Breast epithelium (tissue), 4 donors: ENCODE data around the gene INTS3. TPM values are rescaled to one million over a fixed set of nuclear protein-coding genes. Genes with fewer than 3 reads are reported as not detected.
A peak's percentile ranks its signal among the peaks of the same experiment; 100 is the strongest.

ENCODE experiments used
- DNase-seq, 2 donors: peaks; one replicate each; pipeline ENCODE4 v3.0.0-alpha.2; 2019; ENCODE audit warnings: low spot score in 2 of 2
- H3K27ac ChIP-seq, 2 donors: fragments of 200-600 bp; sonication (generic) in 1 of 2; one replicate each; pipeline ENCODE4 v1.5.1; 2016 to 2019; ENCODE audit warnings: mild to moderate bottlenecking in 1 of 2
- H3K27me3 ChIP-seq, 2 donors: fragments of 200-600 bp; sonication (generic) in 1 of 2; one replicate each; pipeline versions ENCODE4 v1.5.1 to v1.6.0; 2017 to 2019; ENCODE audit warnings: control low read depth in 1 of 2, mild to moderate bottlenecking in 1 of 2
- H3K36me3 ChIP-seq: fragments of 200-600 bp; one replicate; pipeline ENCODE4 v1.5.1; 2019
- H3K4me1 ChIP-seq, 2 donors: fragments of 200-600 bp; sonication (generic); one replicate each; pipeline ENCODE4 v1.5.1; 2016 to 2019; ENCODE audit warnings: control low read depth in 1 of 2
- H3K4me3 ChIP-seq, 3 donors: fragments of 200-600 bp; sonication (generic); 1 replicate in 2 of 3; 2 replicates in 1 of 3; pipeline ENCODE4 v1.5.1; 2016 to 2019; ENCODE audit warnings: mild to moderate bottlenecking in 3 of 3, moderate library complexity in 2 of 3
- H3K9me3 ChIP-seq, 2 donors: fragments of 200-600 bp; sonication (generic) in 1 of 2; one replicate each; pipeline ENCODE4 v1.5.1; 2016 to 2019; ENCODE audit warnings: control low read depth in 1 of 2
- POLR2A ChIP-seq: fragments of 450-650 bp; IDR thresholded peaks from one replicate; pipeline ENCODE4 v1.6.1; 2016; ENCODE audit warnings: antibody characterized with exemption, mild to moderate bottlenecking, moderate library complexity
- POLR2AphosphoS5 ChIP-seq, 3 donors: sonication (generic); formaldehyde crosslinking; IDR thresholded peaks; one replicate each; pipeline ENCODE4 v1.6.1; 2017; ENCODE audit warnings: antibody characterized with exemption in 3 of 3
- intact Hi-C: fragments of 100-400 bp; cut with DNase I; formaldehyde crosslinking; loops from one replicate; pipeline ENCODE4 v1.15.1; 2023; ENCODE audit warnings: low total_unique reads
- total RNA-seq, 3 donors: library from RNA; depleted of rRNA; stranded (reverse); fragments of >200 nt; gene quantifications; one replicate each; pipeline ENCODE4 v1.1.0, GENCODE V29; 2016
- TF ChIP-seq, protein P1 (sequence below), 3 donors: fragments of 450-650 bp; IDR thresholded peaks; one replicate each; pipeline ENCODE4 v1.5.1; 2016 to 2017; ENCODE audit warnings: antibody characterized with exemption in 3 of 3, mild to moderate bottlenecking in 3 of 3, moderate library complexity in 3 of 3

INTS3 gene
- total RNA-seq, 3 donors from 2014 or later = 46.5 to 53.4 (median 51.7) TPM

DNA sequence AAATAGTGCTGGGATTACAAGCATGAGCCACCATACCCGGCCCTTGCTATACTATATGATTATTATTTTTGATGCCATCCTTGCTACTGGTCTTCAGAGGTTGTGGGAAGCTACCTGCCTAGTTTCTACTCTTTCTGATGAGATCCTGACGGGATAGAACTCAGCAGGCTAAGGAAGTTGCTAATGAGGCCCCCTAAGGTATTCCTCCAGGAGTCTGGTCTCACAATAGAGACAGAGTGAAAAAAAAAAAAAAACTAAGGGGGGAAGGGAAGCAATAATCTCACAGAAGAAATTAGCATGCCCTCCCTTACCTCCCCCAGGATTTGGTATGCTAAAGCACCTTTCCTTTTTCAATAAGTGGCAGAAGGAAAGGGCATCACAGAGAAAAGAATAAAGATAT is 17.6 kb downstream of the INTS3 start:
- intact Hi-C loops = no loop called here
- Histone ChIP-seq H3K36me3 (no peaks in the 10 kb centered on the region), H3K27ac (no peak overlapping the region)

GRCh38 chr1:153746174-153746573 is 18.3 kb downstream of the INTS3 start:
- TF ChIP-seq, protein P1, sequence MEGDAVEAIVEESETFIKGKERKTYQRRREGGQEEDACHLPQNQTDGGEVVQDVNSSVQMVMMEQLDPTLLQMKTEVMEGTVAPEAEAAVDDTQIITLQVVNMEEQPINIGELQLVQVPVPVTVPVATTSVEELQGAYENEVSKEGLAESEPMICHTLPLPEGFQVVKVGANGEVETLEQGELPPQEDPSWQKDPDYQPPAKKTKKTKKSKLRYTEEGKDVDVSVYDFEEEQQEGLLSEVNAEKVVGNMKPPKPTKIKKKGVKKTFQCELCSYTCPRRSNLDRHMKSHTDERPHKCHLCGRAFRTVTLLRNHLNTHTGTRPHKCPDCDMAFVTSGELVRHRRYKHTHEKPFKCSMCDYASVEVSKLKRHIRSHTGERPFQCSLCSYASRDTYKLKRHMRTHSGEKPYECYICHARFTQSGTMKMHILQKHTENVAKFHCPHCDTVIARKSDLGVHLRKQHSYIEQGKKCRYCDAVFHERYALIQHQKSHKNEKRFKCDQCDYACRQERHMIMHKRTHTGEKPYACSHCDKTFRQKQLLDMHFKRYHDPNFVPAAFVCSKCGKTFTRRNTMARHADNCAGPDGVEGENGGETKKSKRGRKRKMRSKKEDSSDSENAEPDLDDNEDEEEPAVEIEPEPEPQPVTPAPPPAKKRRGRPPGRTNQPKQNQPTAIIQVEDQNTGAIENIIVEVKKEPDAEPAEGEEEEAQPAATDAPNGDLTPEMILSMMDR (IDR thresholded peaks at IDR 0.05) = no peak
- Histone ChIP-seq H3K4me1 (no peaks in the 10 kb centered on the region), H3K9me3 (no peaks in the 10 kb centered on the region), H3K36me3 (no peaks in the 10 kb centered on the region), H3K27me3 (no peaks in the 10 kb centered on the region), H3K27ac (no peak overlapping the region), H3K4me3 (no peak overlapping the region)
- no peak for DNase-seq
- intact Hi-C loops = no loop called here

More for the DNA sequence above, 17.6 kb downstream of the INTS3 start:
- Histone ChIP-seq H3K4me1 (no peaks in the 10 kb centered on the region), H3K27me3 (no peaks in the 10 kb centered on the region), H3K4me3 (no peak overlapping the region), H3K9me3 (no peaks in the 10 kb centered on the region)
- DNase-seq = no peak
- TF ChIP-seq POLR2AphosphoS5 (IDR thresholded peaks at IDR 0.05) = no peak
- no peak for TF ChIP-seq POLR2A
- TF ChIP-seq, protein P1 (IDR thresholded peaks at IDR 0.05) = no peak

DNA sequence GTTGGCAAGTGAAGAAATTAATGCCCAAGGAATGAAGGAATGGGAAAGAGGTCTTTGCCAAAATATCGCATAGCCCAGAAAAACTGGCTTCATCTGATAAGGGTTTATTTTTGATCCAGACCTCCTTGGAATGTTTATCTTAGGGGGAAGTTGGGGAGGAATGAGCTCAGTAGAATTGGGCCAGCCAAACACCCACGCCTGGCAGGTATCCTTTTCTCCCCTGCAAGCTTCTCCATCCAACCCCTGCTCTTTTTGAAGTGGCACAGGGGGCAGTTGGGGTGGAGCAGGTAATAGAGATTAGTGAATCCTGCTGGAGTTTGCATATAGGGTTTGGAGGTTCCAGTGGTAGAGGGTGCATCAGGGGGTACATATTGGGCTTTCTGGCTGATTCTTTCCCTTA is 21.1 kb downstream of the INTS3 start:
- DNase-seq = no peak
- H3K36me3 ChIP-seq = no peaks in the 10 kb centered on the region
- intact Hi-C loops = no loop called here
- no peak overlapping the region for H3K4me3 ChIP-seq
- H3K27me3 ChIP-seq = no peaks in the 10 kb centered on the region
- no peaks in the 10 kb centered on the region for H3K4me1 ChIP-seq
- peak overlapping the region; percentile 69 to 82 for H3K27ac ChIP-seq
- TF ChIP-seq, protein P1 (IDR thresholded peaks at IDR 0.05) = no peak
- TF ChIP-seq POLR2AphosphoS5 (IDR thresholded peaks at IDR 0.05) (no peak), POLR2A (no peak)
- H3K9me3 ChIP-seq = no peaks in the 10 kb centered on the region

- no peaks in the 10 kb centered on the region for H3K27me3 ChIP-seq
- intact Hi-C loops = no loop called here
- no peaks in the 10 kb centered on the region for H3K9me3 ChIP-seq
- H3K36me3 ChIP-seq = no peaks in the 10 kb centered on the region
- H3K4me3 ChIP-seq = no peak overlapping the region
- TF ChIP-seq POLR2AphosphoS5 (IDR thresholded peaks at IDR 0.05) (peak; percentile 59 to 85 (median 64)), POLR2A (no peak)
- TF ChIP-seq, protein P1 (IDR thresholded peaks at IDR 0.05) = peak; percentile 75 to 93 (median 86)
- DNase-seq = peak; percentile 80 to 83
- peak overlapping the region; percentile 69 to 82 for H3K27ac ChIP-seq
- no peaks in the 10 kb centered on the region for H3K4me1 ChIP-seq
Measured at GRCh38 chr1:153749408-153750005, 21.7 kb downstream of the INTS3 start.

- H3K4me3 ChIP-seq = no peak overlapping the region
- H3K9me3 ChIP-seq = no peaks in the 10 kb centered on the region
- H3K27ac ChIP-seq = peak overlapping the region; percentile 69 to 82
- no peaks in the 10 kb centered on the region for H3K27me3 ChIP-seq
- no peak for TF ChIP-seq POLR2A
- TF ChIP-seq, protein P1 (IDR thresholded peaks at IDR 0.05) = peak in 1 of 3 donors; percentile 13
- TF ChIP-seq POLR2AphosphoS5 (IDR thresholded peaks at IDR 0.05) = peak in 1 of 3 donors; percentile 73
- no peaks in the 10 kb centered on the region for H3K4me1 ChIP-seq
- intact Hi-C loops = no loop called here
- H3K36me3 ChIP-seq = no peaks in the 10 kb centered on the region
- DNase-seq = no peak
Measured at GRCh38 chr1:153750026-153750995, 22.5 kb downstream of the INTS3 start.
